IMR-90 (cell line): Measurements from ENCODE around the gene CLSTN3.

Experiments used
- CHD1 ChIP-seq: IDR thresholded peaks from 2 replicates; pipeline ENCODE4 v1.6.1; 2012; ENCODE audit warnings: low read depth, low read length, improper control_type of control experiment
- POLR2A ChIP-seq: IDR thresholded peaks from 2 replicates; pipeline ENCODE4 v1.6.1; 2012; ENCODE audit warnings: mild to moderate bottlenecking, low read depth, low read length
- RAD21 ChIP-seq: IDR thresholded peaks from 2 replicates; pipeline ENCODE4 v1.6.1; 2012; ENCODE audit warnings: low read length, improper control_type of control experiment
- RFX5 ChIP-seq: IDR thresholded peaks from 2 replicates; pipeline ENCODE4 v1.8.0; 2012; ENCODE audit warnings: low read depth, mild to moderate bottlenecking, low read length, moderate library complexity
- SMC3 ChIP-seq: fragments of 150-350 bp; IDR thresholded peaks from 2 replicates; pipeline ENCODE4 v1.6.1; 2016; ENCODE audit warnings: low read depth, mild to moderate bottlenecking, antibody characterized with exemption, low read length, moderate library complexity
- TF ChIP-seq, protein P1 (sequence below): conservative IDR thresholded peaks from 2 replicates; pipeline ENCODE4 v1.5.1; 2012; ENCODE audit warnings: mild to moderate bottlenecking, low read depth, low read length, improper control_type of control experiment
- TF ChIP-seq, protein P2 (sequence below): fragments of 150-350 bp; IDR thresholded peaks from 2 replicates; pipeline ENCODE4 v1.6.1; 2016; ENCODE audit warnings: low read depth, mild to moderate bottlenecking, low read length, moderate library complexity, borderline replicate concordance
- TF ChIP-seq, protein P3 (sequence below): fragments of 150-350 bp; IDR thresholded peaks from 2 replicates; pipeline ENCODE4 v1.6.1; 2017; ENCODE audit warnings: mild to moderate bottlenecking, antibody characterized with exemption, low read length, low read depth

DNA sequence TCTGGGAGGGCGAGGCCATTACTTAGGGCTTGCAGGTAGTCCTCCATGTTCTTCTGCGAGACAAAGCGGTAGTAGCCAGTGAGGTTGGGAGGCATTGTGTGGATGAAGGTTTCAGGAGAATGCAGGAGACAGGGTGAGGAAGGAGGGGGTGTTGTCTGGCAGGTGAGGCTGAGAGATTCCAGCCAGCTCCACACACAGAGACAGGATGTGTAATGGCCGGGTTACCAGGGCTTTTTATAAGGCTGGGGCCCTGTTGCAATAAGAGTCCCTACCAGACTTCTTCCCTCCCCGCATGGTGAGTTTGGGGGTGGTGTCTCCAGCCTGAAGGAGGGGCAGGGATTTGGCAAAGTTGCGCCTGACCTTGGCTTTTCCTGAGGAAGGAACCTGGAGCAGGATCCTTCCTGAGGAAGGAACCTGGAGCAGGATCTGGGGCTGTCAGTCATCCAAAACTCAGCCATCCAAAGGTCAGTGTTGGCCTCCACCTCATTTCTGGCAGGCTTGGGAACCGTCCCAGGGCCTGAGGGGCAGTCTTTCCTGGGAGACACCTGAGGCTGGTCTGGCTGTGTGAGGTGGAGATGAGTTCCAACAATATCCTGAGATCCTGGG is 1.4 kb upstream of the CLSTN3 start, which contains the start of gene RBP5:
- TF ChIP-seq POLR2A (no peak), RFX5 (no peak), CHD1 (no peak), SMC3 (no peak), RAD21 (no peak)
- TF ChIP-seq, protein P1, sequence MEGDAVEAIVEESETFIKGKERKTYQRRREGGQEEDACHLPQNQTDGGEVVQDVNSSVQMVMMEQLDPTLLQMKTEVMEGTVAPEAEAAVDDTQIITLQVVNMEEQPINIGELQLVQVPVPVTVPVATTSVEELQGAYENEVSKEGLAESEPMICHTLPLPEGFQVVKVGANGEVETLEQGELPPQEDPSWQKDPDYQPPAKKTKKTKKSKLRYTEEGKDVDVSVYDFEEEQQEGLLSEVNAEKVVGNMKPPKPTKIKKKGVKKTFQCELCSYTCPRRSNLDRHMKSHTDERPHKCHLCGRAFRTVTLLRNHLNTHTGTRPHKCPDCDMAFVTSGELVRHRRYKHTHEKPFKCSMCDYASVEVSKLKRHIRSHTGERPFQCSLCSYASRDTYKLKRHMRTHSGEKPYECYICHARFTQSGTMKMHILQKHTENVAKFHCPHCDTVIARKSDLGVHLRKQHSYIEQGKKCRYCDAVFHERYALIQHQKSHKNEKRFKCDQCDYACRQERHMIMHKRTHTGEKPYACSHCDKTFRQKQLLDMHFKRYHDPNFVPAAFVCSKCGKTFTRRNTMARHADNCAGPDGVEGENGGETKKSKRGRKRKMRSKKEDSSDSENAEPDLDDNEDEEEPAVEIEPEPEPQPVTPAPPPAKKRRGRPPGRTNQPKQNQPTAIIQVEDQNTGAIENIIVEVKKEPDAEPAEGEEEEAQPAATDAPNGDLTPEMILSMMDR, result no peak
- TF ChIP-seq, protein P2, sequence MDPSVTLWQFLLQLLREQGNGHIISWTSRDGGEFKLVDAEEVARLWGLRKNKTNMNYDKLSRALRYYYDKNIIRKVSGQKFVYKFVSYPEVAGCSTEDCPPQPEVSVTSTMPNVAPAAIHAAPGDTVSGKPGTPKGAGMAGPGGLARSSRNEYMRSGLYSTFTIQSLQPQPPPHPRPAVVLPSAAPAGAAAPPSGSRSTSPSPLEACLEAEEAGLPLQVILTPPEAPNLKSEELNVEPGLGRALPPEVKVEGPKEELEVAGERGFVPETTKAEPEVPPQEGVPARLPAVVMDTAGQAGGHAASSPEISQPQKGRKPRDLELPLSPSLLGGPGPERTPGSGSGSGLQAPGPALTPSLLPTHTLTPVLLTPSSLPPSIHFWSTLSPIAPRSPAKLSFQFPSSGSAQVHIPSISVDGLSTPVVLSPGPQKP, result no peak
- TF ChIP-seq, protein P3, sequence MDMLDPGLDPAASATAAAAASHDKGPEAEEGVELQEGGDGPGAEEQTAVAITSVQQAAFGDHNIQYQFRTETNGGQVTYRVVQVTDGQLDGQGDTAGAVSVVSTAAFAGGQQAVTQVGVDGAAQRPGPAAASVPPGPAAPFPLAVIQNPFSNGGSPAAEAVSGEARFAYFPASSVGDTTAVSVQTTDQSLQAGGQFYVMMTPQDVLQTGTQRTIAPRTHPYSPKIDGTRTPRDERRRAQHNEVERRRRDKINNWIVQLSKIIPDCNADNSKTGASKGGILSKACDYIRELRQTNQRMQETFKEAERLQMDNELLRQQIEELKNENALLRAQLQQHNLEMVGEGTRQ, result no peak
